Right atrium auricular region (tissue), 2 donors: ENCODE results near the gene DDX24. TPM values are rescaled to one million over a fixed set of nuclear protein-coding genes. Genes with fewer than 3 reads are reported as not detected.

Experiments
- DNase-seq: peaks from one replicate; pipeline ENCODE4 v3.0.0-alpha.2; 2019; ENCODE audit warnings: low spot score
- H3K27ac ChIP-seq, 2 donors: fragments of 200-600 bp; sonication (generic); 1 replicate in 1 of 2; 2 replicates in 1 of 2; pipeline ENCODE4 v1.5.1; 2016 to 2019
- H3K27me3 ChIP-seq, 2 donors: fragments of 200-600 bp; sonication (generic); one replicate each; pipeline versions ENCODE4 v1.5.1 to v1.6.0; 2017 to 2019
- H3K36me3 ChIP-seq: fragments of 200-600 bp; sonication (generic); one replicate; pipeline ENCODE4 v1.5.1; 2016
- H3K4me1 ChIP-seq, 2 donors: fragments of 200-600 bp; sonication (generic); one replicate each; pipeline versions ENCODE4 v1.5.1 to v1.6.0; 2017 to 2019
- H3K4me3 ChIP-seq, 2 donors: fragments of 200-600 bp; sonication (generic); 1 replicate in 1 of 2; 2 replicates in 1 of 2; pipeline ENCODE4 v1.5.1; 2017 to 2019; ENCODE audit warnings: mild to moderate bottlenecking in 1 of 2, moderate library complexity in 1 of 2
- H3K9me3 ChIP-seq, 2 donors: fragments of 200-600 bp; sonication (generic); one replicate each; pipeline ENCODE4 v1.5.1; 2019
- CTCF ChIP-seq, 2 donors: fragments of 200-600 bp; sonication (generic); IDR thresholded peaks; one replicate each; pipeline ENCODE4 v1.5.1; 2019; ENCODE audit warnings: antibody characterized with exemption in 2 of 2
- total RNA-seq, 2 donors: library from RNA; depleted of rRNA; stranded (reverse); fragments of >200 nt; gene quantifications; one replicate each; pipeline ENCODE4 v1.1.0, GENCODE V29; 2016

The DDX24 gene, protein sequence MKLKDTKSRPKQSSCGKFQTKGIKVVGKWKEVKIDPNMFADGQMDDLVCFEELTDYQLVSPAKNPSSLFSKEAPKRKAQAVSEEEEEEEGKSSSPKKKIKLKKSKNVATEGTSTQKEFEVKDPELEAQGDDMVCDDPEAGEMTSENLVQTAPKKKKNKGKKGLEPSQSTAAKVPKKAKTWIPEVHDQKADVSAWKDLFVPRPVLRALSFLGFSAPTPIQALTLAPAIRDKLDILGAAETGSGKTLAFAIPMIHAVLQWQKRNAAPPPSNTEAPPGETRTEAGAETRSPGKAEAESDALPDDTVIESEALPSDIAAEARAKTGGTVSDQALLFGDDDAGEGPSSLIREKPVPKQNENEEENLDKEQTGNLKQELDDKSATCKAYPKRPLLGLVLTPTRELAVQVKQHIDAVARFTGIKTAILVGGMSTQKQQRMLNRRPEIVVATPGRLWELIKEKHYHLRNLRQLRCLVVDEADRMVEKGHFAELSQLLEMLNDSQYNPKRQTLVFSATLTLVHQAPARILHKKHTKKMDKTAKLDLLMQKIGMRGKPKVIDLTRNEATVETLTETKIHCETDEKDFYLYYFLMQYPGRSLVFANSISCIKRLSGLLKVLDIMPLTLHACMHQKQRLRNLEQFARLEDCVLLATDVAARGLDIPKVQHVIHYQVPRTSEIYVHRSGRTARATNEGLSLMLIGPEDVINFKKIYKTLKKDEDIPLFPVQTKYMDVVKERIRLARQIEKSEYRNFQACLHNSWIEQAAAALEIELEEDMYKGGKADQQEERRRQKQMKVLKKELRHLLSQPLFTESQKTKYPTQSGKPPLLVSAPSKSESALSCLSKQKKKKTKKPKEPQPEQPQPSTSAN
- 100 to 1,000 TPM; 166 to 178 TPM for total RNA-seq

- H3K36me3 ChIP-seq, result peaks cover 18% of the 10 kb centered on the region
- peak within 1 kb of the TSS; percentile 96 to 98 for H3K27ac ChIP-seq
- DNase-seq, result peak; percentile 97
- peaks cover 0 to 52% of the 10 kb centered on the region in 2 donors for H3K4me1 ChIP-seq
- TF ChIP-seq CTCF (IDR thresholded peaks at IDR 0.05), result no peak
- no peaks in the 10 kb centered on the region for H3K27me3 ChIP-seq
- no peaks in the 10 kb centered on the region for H3K9me3 ChIP-seq
- H3K4me3 ChIP-seq, result peak within 1 kb of the TSS; percentile 96 to 98
Measured at GRCh38 chr14:94080621-94081385, at the start of gene DDX24, which contains the start of gene IFI27L1. Gene DDX24 (minus strand): TSS chr14:94081202. CDS start chr14:94079742, 1,460 bp downstream. Gene IFI27L1 (plus strand): TSS chr14:94081310. CDS start chr14:94096938, 15,628 bp downstream.

DNA sequence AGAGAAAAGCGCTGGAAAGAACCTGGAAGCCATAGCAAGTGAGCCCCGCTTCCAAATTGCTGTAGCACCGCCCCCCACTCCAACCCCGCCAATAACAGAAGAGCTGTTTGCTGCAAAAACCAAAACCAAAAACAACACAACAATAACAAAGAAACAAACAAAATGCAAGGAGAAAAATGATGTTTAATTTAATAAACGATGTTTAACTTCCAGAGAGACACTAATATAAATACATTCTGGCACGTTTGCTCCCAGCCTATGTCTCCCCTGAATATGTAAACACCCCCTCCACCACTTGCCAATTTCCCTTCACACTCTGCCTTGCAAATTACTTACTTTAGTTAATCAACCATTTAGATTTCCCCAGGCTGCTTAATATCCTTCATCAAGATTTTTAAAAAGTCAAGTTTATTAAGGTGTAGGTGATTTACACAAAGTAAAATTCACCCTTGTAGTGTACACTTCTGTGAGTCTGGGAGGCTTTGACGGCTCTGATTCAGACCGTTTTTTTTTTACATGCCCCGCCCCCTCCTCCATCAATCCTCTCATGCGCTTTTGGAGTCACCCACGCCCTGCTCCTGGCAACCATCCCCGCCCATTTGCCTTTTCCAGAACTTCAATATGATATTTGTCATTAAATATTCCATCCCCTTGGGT lies 48.9 kb upstream of the DDX24 start:
- no peaks in the 10 kb centered on the region for H3K9me3 ChIP-seq
- H3K36me3 ChIP-seq, result no peaks in the 10 kb centered on the region
- H3K27ac ChIP-seq, result peak overlapping the region; percentile 78 to 89
- no peak for TF ChIP-seq CTCF (IDR thresholded peaks at IDR 0.05)
- H3K27me3 ChIP-seq, result no peaks in the 10 kb centered on the region
- H3K4me3 ChIP-seq, result peak overlapping the region; percentile 51 to 59
- H3K4me1 ChIP-seq, result peaks cover 0 to 15% of the 10 kb centered on the region in 2 donors
- DNase-seq, result peak; percentile 62

DNA sequence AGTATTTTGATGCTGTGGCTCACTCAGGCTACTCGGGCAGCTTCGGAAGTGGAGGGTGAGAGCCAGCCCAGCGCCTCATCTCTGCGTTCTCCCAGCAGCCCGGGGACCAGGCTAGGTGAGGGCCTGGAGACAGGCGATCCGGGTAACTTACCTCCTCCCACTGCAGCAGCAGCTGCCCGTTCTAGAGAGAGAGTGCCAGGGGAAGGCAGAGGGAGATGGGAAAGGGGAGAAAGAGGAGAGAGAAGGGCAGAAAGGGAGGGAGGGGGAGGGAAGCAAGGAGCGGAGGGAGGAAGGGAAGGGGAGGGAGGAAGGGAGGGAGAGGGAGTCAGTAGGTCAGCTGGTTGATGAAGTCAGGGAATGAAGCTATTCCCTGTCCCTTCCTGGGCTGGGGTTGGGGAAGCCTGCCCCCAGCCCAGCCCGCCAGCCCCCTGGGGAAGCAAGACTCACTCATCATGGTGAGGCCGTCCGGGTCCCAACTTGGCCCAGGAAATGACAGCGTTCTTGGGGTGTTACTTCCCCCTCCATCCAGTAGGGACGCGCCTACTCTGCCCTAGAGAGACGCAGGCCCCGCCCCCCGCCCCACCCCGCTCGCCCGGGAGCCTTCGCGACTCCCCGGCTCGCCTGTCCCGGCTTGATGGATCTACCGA lies 48.2 kb upstream of the DDX24 start, which contains the start of gene IFI27L2:
TSS of gene IFI27L2 (minus strand) at position 494 of the 647 bp plus-strand sequence. CDS start at position 454, 40 bp downstream.
- TF ChIP-seq CTCF (IDR thresholded peaks at IDR 0.05), result peak in 1 of 2 donors; percentile 46
- Histone ChIP-seq H3K9me3 (no peaks in the 10 kb centered on the region), H3K4me3 (peak within 1 kb of the TSS; percentile 51 to 59), H3K4me1 (peaks cover 0 to 15% of the 10 kb centered on the region in 2 donors), H3K27ac (peak within 1 kb of the TSS; percentile 78 to 89), H3K36me3 (no peaks in the 10 kb centered on the region), H3K27me3 (no peaks in the 10 kb centered on the region)
- peak; percentile 74 for DNase-seq

GRCh38 chr14:94128216-94128839 lies 47.3 kb upstream of the DDX24 start:
- Histone ChIP-seq H3K27me3 (no peaks in the 10 kb centered on the region), H3K9me3 (no peaks in the 10 kb centered on the region), H3K27ac (peak overlapping the region; percentile 78 to 89), H3K36me3 (no peaks in the 10 kb centered on the region), H3K4me3 (no peak overlapping the region), H3K4me1 (peaks cover 0 to 15% of the 10 kb centered on the region in 2 donors)
- peak; percentile 52 for DNase-seq
- no peak for TF ChIP-seq CTCF (IDR thresholded peaks at IDR 0.05)
